ENCODE results near the gene ENO2.

DNA sequence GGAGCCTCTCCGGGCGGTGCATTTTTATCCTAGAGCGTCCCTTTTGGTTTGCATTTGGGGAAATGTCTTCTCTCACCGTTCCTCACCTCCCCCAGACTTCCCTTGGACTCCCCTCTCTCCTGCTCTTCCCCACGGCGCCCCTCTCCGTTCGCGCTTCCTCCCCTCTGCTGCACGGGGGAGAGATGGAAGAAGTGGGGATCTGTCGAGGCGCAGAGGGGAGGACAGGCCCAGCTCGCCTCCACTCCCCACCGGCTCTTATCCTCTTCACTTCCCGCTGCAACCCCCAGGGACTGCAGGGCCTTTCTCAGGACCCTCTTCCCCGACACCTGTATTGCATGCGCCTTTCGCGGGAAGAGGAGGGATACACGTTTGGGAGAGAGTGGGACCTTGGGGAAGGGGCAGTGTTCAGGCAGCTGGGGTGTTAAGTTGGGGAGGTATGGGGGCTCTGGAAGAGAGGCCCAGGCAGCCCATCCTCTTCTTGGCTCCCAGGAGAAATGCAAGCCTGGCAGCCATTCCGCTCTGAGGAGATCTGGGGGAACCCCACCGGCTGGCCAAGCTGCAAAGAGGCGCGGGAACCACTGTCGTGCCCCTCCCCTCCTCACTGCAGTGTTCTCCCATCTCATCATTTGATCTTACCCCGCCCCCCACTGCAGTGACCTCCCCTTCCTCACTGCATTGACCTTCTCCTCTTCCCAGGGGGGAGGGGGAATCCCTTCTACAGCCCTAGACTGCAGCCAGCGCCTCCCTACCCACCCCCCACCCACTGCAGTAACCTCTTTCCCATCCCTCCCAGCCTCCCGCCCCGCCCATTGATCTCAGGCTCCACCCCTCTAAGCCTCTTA is 788 bp downstream of the ENO2 start:
- TF ChIP-seq CTCF (conservative IDR thresholded peaks at IDR 0.05; ENCODE audit: low read depth, low read length) = no peak
- TF ChIP-seq EZH2 (IDR thresholded peaks at IDR 0.05; ENCODE audit: borderline replicate concordance, low read depth, low read length, poor library complexity, severe bottlenecking) = no peak

Measured in A673 (cell line).